DOHH2 (cell line): ENCODE data around the gene PHACTR1.
A peak's percentile ranks its signal among the peaks of the same experiment; 100 is the strongest.

Source experiments
- H3F3A ChIP-seq: fragments of 200-600 bp; sonication (generic), shearing (Covaris generic); 2 replicates; pipeline ENCODE4 v1.6.0; 2016; ENCODE audit warnings: antibody characterized with exemption, mild to moderate bottlenecking; ENCODE audit not compliant: control insufficient read depth, insufficient read depth
- H3K27ac ChIP-seq: fragments of 200-600 bp; sonication (generic); 2 replicates; pipeline ENCODE4 v1.5.1; 2014; ENCODE audit warnings: low read depth, mild to moderate bottlenecking, low read length, moderate library complexity
- H3K27me3 ChIP-seq: fragments of 200-600 bp; sonication (generic); 2 replicates; pipeline ENCODE4 v1.6.1; 2014; ENCODE audit warnings: mild to moderate bottlenecking, low read length, mixed read lengths; ENCODE audit not compliant: control insufficient read depth
- H3K36me3 ChIP-seq: fragments of 200-600 bp; sonication (generic); 2 replicates; pipeline ENCODE4 v1.6.1; 2014; ENCODE audit warnings: mild to moderate bottlenecking, low read length, moderate library complexity, mixed read lengths; ENCODE audit not compliant: control insufficient read depth
- H3K4me1 ChIP-seq: fragments of 200-600 bp; sonication (generic); 2 replicates; pipeline ENCODE4 v1.6.1; 2014; ENCODE audit warnings: mild to moderate bottlenecking, low read length, mixed read lengths; ENCODE audit not compliant: control insufficient read depth
- H3K4me2 ChIP-seq: fragments of 200-600 bp; sonication (generic); 2 replicates; pipeline ENCODE4 v1.6.0; 2014; ENCODE audit warnings: mild to moderate bottlenecking, low read length, moderate library complexity
- H3K4me3 ChIP-seq: fragments of 200-600 bp; sonication (generic); 2 replicates; pipeline ENCODE4 v1.5.1; 2014; ENCODE audit warnings: mild to moderate bottlenecking, low read length, mixed read lengths
- H3K79me2 ChIP-seq: fragments of 200-600 bp; sonication (generic); 2 replicates; pipeline ENCODE4 v1.6.1; 2014; ENCODE audit warnings: mild to moderate bottlenecking, low read length, mixed read lengths; ENCODE audit not compliant: control insufficient read depth
- H3K9me2 ChIP-seq: fragments of 200-600 bp; sonication (generic); replicated peaks from 2 replicates; pipeline ENCODE4 v1.6.1; 2014; ENCODE audit warnings: mild to moderate bottlenecking, low read length, mixed read lengths; ENCODE audit not compliant: control insufficient read depth
- H3K9me3 ChIP-seq: fragments of 200-600 bp; sonication (generic); 2 replicates; pipeline ENCODE4 v1.6.1; 2014; ENCODE audit warnings: antibody characterized with exemption, low read length, mixed read lengths; ENCODE audit not compliant: control insufficient read depth, insufficient read depth
- H4K20me1 ChIP-seq: fragments of 200-600 bp; sonication (generic); 2 replicates; pipeline ENCODE4 v1.6.0; 2014; ENCODE audit warnings: low read depth, mild to moderate bottlenecking, antibody characterized with exemption, low read length, moderate library complexity; ENCODE audit not compliant: control insufficient read depth, insufficient read depth
- EZH2phosphoT487 ChIP-seq: fragments of 200-600 bp; sonication (generic); IDR thresholded peaks from 2 replicates; pipeline ENCODE4 v1.6.1; 2017; ENCODE audit warnings: borderline replicate concordance, mild to moderate bottlenecking, antibody characterized with exemption, low read length, moderate library complexity, mixed read lengths
- TF ChIP-seq, protein P1 (sequence below): fragments of 200-600 bp; sonication (generic); IDR thresholded peaks from one replicate; pipeline ENCODE4 v1.5.1; 2014; ENCODE audit warnings: antibody characterized with exemption, mild to moderate bottlenecking, low read depth, low read length; ENCODE audit not compliant: poor library complexity, severe bottlenecking

The PHACTR1 gene

DNA sequence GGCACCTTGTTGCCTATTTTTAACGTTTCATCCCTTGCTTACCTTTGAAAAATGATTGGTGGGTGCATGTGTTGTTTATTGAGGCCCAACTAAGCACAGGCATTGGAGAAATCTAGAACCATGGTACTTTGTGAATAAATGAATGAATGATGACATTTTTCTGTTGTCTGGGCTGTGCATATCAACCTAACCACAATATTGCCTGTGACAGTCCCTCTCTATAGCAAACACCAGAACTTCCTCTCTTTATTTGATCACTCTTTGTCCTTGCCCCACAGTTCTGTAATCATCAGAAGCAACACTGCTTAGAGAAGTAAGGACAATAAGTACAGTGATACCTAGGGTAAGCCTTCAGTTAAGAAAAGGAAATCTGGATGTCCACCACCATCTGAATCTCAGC is 536.7 kb downstream of the PHACTR1 start:
- Histone ChIP-seq H3K79me2 (no peaks in the 10 kb centered on the region), H3K27me3 (no peaks in the 10 kb centered on the region), H3K9me2 (no peaks in the 10 kb centered on the region), H3K9me3 (peaks cover 11% of the 10 kb centered on the region), H4K20me1 (no peaks in the 10 kb centered on the region), H3K4me1 (peaks cover 30% of the 10 kb centered on the region), H3K36me3 (no peaks in the 10 kb centered on the region), H3K27ac (no peak overlapping the region), H3K4me3 (no peak overlapping the region), H3K4me2 (no peak overlapping the region), H3F3A (no peaks in the 10 kb centered on the region)
- TF ChIP-seq EZH2phosphoT487: no peak
- TF ChIP-seq, protein P1, sequence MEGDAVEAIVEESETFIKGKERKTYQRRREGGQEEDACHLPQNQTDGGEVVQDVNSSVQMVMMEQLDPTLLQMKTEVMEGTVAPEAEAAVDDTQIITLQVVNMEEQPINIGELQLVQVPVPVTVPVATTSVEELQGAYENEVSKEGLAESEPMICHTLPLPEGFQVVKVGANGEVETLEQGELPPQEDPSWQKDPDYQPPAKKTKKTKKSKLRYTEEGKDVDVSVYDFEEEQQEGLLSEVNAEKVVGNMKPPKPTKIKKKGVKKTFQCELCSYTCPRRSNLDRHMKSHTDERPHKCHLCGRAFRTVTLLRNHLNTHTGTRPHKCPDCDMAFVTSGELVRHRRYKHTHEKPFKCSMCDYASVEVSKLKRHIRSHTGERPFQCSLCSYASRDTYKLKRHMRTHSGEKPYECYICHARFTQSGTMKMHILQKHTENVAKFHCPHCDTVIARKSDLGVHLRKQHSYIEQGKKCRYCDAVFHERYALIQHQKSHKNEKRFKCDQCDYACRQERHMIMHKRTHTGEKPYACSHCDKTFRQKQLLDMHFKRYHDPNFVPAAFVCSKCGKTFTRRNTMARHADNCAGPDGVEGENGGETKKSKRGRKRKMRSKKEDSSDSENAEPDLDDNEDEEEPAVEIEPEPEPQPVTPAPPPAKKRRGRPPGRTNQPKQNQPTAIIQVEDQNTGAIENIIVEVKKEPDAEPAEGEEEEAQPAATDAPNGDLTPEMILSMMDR: no peak

DNA sequence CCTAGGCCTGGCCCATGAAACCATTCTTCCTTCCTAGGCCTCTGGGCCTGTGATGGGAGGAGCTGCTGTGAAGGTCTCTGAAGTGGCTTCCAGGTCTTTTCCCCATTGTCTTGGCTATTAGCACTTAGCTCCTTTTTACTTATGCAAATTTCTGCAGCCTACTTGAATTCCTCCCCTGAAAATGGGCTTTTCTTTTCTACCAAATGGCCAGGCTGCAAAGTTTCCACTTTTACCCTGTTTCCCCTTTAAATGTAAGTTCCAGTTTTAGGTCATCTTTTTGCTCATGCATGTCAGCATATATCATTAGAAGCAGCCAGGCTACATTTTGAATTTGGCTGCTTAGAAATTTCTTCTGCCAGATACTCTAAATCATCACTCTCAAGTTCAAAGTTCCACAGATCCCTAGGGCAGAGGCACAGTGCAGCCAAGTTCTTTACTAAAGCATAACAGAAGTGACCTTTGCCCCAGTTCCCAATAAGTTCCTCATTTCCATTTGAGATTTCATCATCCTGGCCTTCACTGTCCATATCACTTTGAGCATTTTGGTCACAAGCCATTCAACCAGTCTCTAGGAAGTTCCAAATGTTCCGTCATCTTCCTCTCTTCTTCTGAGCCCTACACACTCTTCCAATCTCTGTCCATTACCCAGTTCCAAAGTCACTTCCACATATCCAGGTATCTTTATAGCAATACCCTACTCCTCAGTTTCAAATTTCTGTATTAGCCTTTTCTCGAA is 539.9 kb downstream of the PHACTR1 start:
- Histone ChIP-seq H3K36me3 (no peaks in the 10 kb centered on the region), H3K9me3 (peaks cover 11% of the 10 kb centered on the region), H4K20me1 (no peaks in the 10 kb centered on the region), H3K4me3 (no peak overlapping the region), H3K9me2 (no peaks in the 10 kb centered on the region), H3K4me2 (peak overlapping the region; percentile 16; the same call in 1 of the 2 replicates), H3F3A (peaks cover 9% of the 10 kb centered on the region), H3K79me2 (no peaks in the 10 kb centered on the region), H3K27ac (0 out of 2 replicates have a peak overlapping the region, but pooled peaks have one; percentile 18), H3K4me1 (peaks cover 61% of the 10 kb centered on the region), H3K27me3 (no peaks in the 10 kb centered on the region)
- TF ChIP-seq EZH2phosphoT487: no peak
- TF ChIP-seq, protein P1: no peak

DNA sequence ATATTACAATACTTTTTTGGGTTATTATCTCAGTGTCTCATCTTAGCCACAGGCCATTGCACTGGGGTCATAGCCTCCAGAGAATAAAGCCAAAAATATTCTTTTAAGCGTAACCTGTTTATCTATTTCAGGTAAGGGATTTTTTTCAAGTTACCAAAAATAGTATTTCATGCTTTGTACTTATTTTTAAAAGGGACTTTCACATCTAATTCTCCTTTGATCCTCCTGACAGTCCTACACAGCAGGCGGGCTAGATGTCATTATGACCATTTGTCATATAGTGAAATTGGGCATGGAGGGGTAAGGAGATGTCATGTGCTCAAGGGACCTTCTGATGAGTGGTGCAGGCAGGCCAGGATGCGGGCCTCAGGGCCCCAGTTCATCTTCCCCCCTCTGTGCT is 542.8 kb downstream of the PHACTR1 start:
- H3K27me3 ChIP-seq: no peaks in the 10 kb centered on the region
- H3K79me2 ChIP-seq: no peaks in the 10 kb centered on the region
- H4K20me1 ChIP-seq: no peaks in the 10 kb centered on the region
- H3F3A ChIP-seq: peaks cover 15% of the 10 kb centered on the region
- H3K36me3 ChIP-seq: no peaks in the 10 kb centered on the region
- peak overlapping the region; percentile 92 for H3K27ac ChIP-seq
- no peaks in the 10 kb centered on the region for H3K9me2 ChIP-seq
- peak overlapping the region; percentile 57 for H3K4me3 ChIP-seq
- peaks cover 11% of the 10 kb centered on the region for H3K9me3 ChIP-seq
- TF ChIP-seq EZH2phosphoT487: no peak
- TF ChIP-seq, protein P1: no peak
- peaks cover 84% of the 10 kb centered on the region for H3K4me1 ChIP-seq
- H3K4me2 ChIP-seq: peak overlapping the region; percentile 81
